ENCODE measurements around the gene MYT1.

DNA sequence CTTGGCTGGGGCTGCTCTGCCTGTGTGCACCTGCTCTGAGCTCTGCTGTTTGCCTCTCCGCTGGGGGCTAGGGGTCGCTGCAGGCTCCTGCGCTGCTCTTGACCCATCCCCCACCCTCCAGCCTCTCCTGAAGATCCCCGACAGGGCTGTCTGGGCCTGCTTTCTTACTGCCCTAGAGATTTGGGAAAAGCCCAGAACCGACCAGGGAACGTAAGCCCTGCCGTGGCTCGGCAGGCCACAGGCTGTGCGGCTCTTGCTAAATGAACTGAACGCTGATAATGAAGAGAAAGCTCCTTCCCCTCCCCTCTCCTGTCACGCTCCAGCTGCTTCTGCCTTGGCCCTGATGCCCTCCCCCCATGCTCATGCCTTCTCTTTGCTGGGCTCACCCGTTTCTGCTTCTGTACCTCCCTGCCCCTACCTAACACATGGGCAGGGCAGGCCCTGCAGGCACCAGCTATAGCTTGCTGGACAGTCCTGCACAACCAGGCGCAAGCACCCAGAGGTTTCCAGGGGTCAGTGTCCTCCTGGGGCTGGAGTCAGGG, 59.3 kb downstream of the MYT1 start:
- TF ChIP-seq POLR2AphosphoS5 (IDR thresholded peaks at IDR 0.05) (no peak), POLR2A (IDR thresholded peaks at IDR 0.05) (no peak)
